ENCODE data around the gene SCUBE3. TPM values are rescaled to one million over a fixed set of nuclear protein-coding genes. Genes with fewer than 3 reads are reported as not detected.

SCUBE3 gene
- total and polyA plus RNA-seq, 2 donors (not counting 1 experiment from before 2014, with no cell fraction given): not detected

- intact Hi-C loops (cut with micrococcal nuclease): no loop called here
- H3K79me2 ChIP-seq (ENCODE audit: control insufficient read depth, insufficient read depth, low read length): no peaks in the 10 kb centered on the region
- no peaks in the 10 kb centered on the region for H4K20me1 ChIP-seq (ENCODE audit: control insufficient read depth, insufficient read depth, low read length, poor library complexity, severe bottlenecking)
- H3K27me3 ChIP-seq (replicated peaks in 1 of 4; ENCODE audit: control extremely low read depth in 1 of 4, control insufficient read depth in 3 of 4, insufficient read depth in 4 of 4, low read length in 3 of 4): no peaks in the 10 kb centered on the region
- no peaks in the 10 kb centered on the region for H3K36me3 ChIP-seq (replicated peaks in 1 of 2; ENCODE audit: control extremely low read depth in 1 of 2, control insufficient read depth in 1 of 2, extremely low read depth in 1 of 2, insufficient read depth in 2 of 2, low read length in 1 of 2)
- ATAC-seq (ENCODE audit: low read depth) (no peak), DNase-seq (no peak)
- Mint-ChIP-seq H3K27ac (no peak overlapping the region), H3K27me3 (no peaks in the 10 kb centered on the region), H3K4me3 (no peak overlapping the region), H3K9me3 (ENCODE audit: insufficient read depth) (no peaks in the 10 kb centered on the region), H3K4me1 (no peaks in the 10 kb centered on the region)
- POLR2A ChIA-PET: no interaction called here
- no peaks in the 10 kb centered on the region for H3K9me3 ChIP-seq (ENCODE audit: control extremely low read depth in 1 of 3, control insufficient read depth in 2 of 3, insufficient read depth in 1 of 3, low read length in 2 of 3)
- TF ChIP-seq EZH2 (IDR thresholded peaks at IDR 0.05; ENCODE audit: borderline replicate concordance, insufficient read depth, low read depth, low read length, poor library complexity, severe bottlenecking) (no peak), CTCF (IDR thresholded peaks at IDR 0.05) (no peak)
- H3K4me1 ChIP-seq (ENCODE audit: control insufficient read depth in 2 of 2, insufficient read depth in 2 of 2, low read length in 2 of 2): no peaks in the 10 kb centered on the region
- WGBS (ENCODE audit: insufficient coverage): 98% methylated on average over 5 of the region's 6 CpGs
- H3K4me3 ChIP-seq (ENCODE audit: control extremely low read depth in 1 of 5, extremely low read depth in 1 of 5, insufficient read depth in 1 of 5, low read depth in 2 of 5, low read length in 4 of 5): no peak overlapping the region
- CTCF ChIA-PET: interaction anchor here (5.1 kb wide), 1 partner anchor 12 kb away, joined by 29 read pairs; no protein-coding TSS in a partner anchor
- H3K9ac ChIP-seq (ENCODE audit: low read length): no peak overlapping the region
- H3K27ac ChIP-seq (ENCODE audit: low read length in 2 of 2): no peak overlapping the region
- no peak overlapping the region for H2AFZ ChIP-seq (ENCODE audit: insufficient read depth, low read depth, low read length, poor library complexity, severe bottlenecking)
- H3K4me2 ChIP-seq (replicated peaks; ENCODE audit: low read depth, low read length, poor library complexity, severe bottlenecking): no peak overlapping the region
Measured at GRCh38 chr6:35228481-35228880, 14.7 kb downstream of the SCUBE3 start.

- H3K4me2 ChIP-seq (replicated peaks; ENCODE audit: low read depth, low read length, poor library complexity, severe bottlenecking): no peak overlapping the region
- no peak overlapping the region for H2AFZ ChIP-seq (ENCODE audit: insufficient read depth, low read depth, low read length, poor library complexity, severe bottlenecking)
- DNase-seq: no peak
- no peaks in the 10 kb centered on the region for H3K27me3 ChIP-seq (replicated peaks in 1 of 4; ENCODE audit: control extremely low read depth in 1 of 4, control insufficient read depth in 3 of 4, insufficient read depth in 4 of 4, low read length in 3 of 4)
- Mint-ChIP-seq H3K4me3 (no peak overlapping the region), H3K27me3 (no peaks in the 10 kb centered on the region), H3K9me3 (ENCODE audit: insufficient read depth) (no peaks in the 10 kb centered on the region), H3K27ac (no peak overlapping the region), H3K4me1 (no peaks in the 10 kb centered on the region)
- H3K9me3 ChIP-seq (ENCODE audit: control extremely low read depth in 1 of 3, control insufficient read depth in 2 of 3, insufficient read depth in 1 of 3, low read length in 2 of 3): no peaks in the 10 kb centered on the region
- ATAC-seq (ENCODE audit: low read depth): no peak
- no peak for TF ChIP-seq EZH2 (IDR thresholded peaks at IDR 0.05; ENCODE audit: borderline replicate concordance, insufficient read depth, low read depth, low read length, poor library complexity, severe bottlenecking)
- no peaks in the 10 kb centered on the region for H4K20me1 ChIP-seq (ENCODE audit: control insufficient read depth, insufficient read depth, low read length, poor library complexity, severe bottlenecking)
- CTCF ChIA-PET: interaction anchor here (2.8 to 5.1 kb wide), 2 partner anchors 11 to 24 kb away, joined by 8 to 29 read pairs; no protein-coding TSS in a partner anchor
- H3K79me2 ChIP-seq (ENCODE audit: control insufficient read depth, insufficient read depth, low read length): no peaks in the 10 kb centered on the region
- no peaks in the 10 kb centered on the region for H3K36me3 ChIP-seq (replicated peaks in 1 of 2; ENCODE audit: control extremely low read depth in 1 of 2, control insufficient read depth in 1 of 2, extremely low read depth in 1 of 2, insufficient read depth in 2 of 2, low read length in 1 of 2)
- POLR2A ChIA-PET: no interaction called here
- no peak overlapping the region for H3K9ac ChIP-seq (ENCODE audit: low read length)
- intact Hi-C loops (cut with micrococcal nuclease): no loop called here
- H3K27ac ChIP-seq (ENCODE audit: low read length in 2 of 2): no peak overlapping the region
- no peaks in the 10 kb centered on the region for H3K4me1 ChIP-seq (ENCODE audit: control insufficient read depth in 2 of 2, insufficient read depth in 2 of 2, low read length in 2 of 2)
- no CpG with 5 or more reads among the region's 5 CpGs for whole genome bisulfite sequencing (ENCODE audit: insufficient coverage)
- H3K4me3 ChIP-seq (ENCODE audit: control extremely low read depth in 1 of 5, extremely low read depth in 1 of 5, insufficient read depth in 1 of 5, low read depth in 2 of 5, low read length in 4 of 5): no peak overlapping the region
Measured at GRCh38 chr6:35229304-35229703, 15.5 kb downstream of the SCUBE3 start.

All from B cell (primary cell).